Esophagus (tissue), 2 donors: Measurements from ENCODE around the gene NCLN. TPM values are rescaled to one million over a fixed set of nuclear protein-coding genes. Genes with fewer than 3 reads are reported as not detected.
"Not testable (repeated sequence)": the region's sequence is repeated elsewhere in the genome, so short reads cannot be mapped to it uniquely, and the experiment has no call there.

Experiments used
- H3K27ac ChIP-seq, 2 donors: one replicate each; pipeline ENCODE4 v1.5.1; 2013; ENCODE audit warnings: low read depth in 2 of 2, mild to moderate bottlenecking in 2 of 2, inconsistent platforms in 1 of 2, low read length in 1 of 2, moderate library complexity in 1 of 2
- H3K27me3 ChIP-seq, 2 donors: one replicate each; pipeline ENCODE4 v1.6.1; 2013; ENCODE audit warnings: low read length in 2 of 2, control low read depth in 1 of 2, mild to moderate bottlenecking in 1 of 2; ENCODE audit not compliant: insufficient read depth in 2 of 2, control insufficient read depth in 1 of 2
- H3K36me3 ChIP-seq, 2 donors: one replicate each; pipeline ENCODE4 v1.6.1; 2013; ENCODE audit warnings: low read length in 1 of 2; ENCODE audit not compliant: control insufficient read depth in 2 of 2, insufficient read depth in 2 of 2
- H3K4me1 ChIP-seq, 2 donors: one replicate each; pipeline ENCODE4 v1.6.1; 2013; ENCODE audit warnings: low read length in 1 of 2; ENCODE audit not compliant: control insufficient read depth in 2 of 2, insufficient read depth in 2 of 2
- H3K4me3 ChIP-seq, 2 donors: one replicate each; pipeline ENCODE4 v1.5.1; 2013; ENCODE audit warnings: low read length in 2 of 2, mild to moderate bottlenecking in 2 of 2, low read depth in 1 of 2, moderate library complexity in 1 of 2
- H3K9me3 ChIP-seq, 2 donors: one replicate each; pipeline ENCODE4 v1.6.1; 2013; ENCODE audit warnings: mild to moderate bottlenecking in 2 of 2, low read depth in 1 of 2, low read length in 1 of 2, moderate library complexity in 1 of 2; ENCODE audit not compliant: control insufficient read depth in 2 of 2, insufficient read depth in 1 of 2
- WGBS, 2 donors: extraction: QIAGEN DNeasy Blood & Tissue Kit; methylation state at CpG; one replicate each; pipeline ENCODE4 v1.1.7; 2013; 5-methylcytosine and 5-hydroxymethylcytosine counted together
- polyA plus RNA-seq, 2 donors: library from polyadenylated mRNA; stranded (reverse); fragments of 200-250 nt; gene quantifications; one replicate each; pipeline ENCODE4 v1.2.3, GENCODE V29; 2013
- donor health status: healthy with polysubstance abuse.
- donor health status: Bipolar disorder and iron deficiency.

The NCLN gene
- polyA plus RNA-seq, 2 donors: 23.9 to 24.9 TPM

DNA sequence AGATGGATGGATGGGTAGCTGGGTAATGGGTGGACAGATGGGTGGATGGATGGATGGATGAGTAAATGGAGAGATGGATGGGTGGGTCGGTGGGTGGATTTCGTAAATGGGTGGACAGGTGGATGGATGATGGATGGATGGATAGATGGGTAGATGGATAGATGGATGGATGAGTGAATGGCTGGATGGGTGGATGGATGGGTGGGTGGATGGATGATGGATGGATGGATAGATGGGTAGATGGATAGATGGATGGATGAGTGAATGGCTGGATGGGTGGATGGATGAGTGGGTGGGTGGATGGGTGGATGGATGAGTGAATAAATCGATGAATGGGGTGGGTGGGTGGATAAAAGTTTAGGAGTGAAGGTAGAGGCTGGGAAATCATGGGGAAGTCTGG is 31.3 kb upstream of the NCLN start:
- Histone ChIP-seq H3K27ac (peak overlapping the region in 1 of 2 donors; percentile 73), H3K36me3 (peaks cover 0 to 44% of the 10 kb centered on the region in 2 donors)
- not testable (repeated sequence) for H3K27me3 ChIP-seq, H3K4me3 ChIP-seq, H3K9me3 ChIP-seq, H3K4me1 ChIP-seq
- 84 to 89% methylated on average over 3 of the region's 3 CpGs for WGBS, 2 donors

DNA sequence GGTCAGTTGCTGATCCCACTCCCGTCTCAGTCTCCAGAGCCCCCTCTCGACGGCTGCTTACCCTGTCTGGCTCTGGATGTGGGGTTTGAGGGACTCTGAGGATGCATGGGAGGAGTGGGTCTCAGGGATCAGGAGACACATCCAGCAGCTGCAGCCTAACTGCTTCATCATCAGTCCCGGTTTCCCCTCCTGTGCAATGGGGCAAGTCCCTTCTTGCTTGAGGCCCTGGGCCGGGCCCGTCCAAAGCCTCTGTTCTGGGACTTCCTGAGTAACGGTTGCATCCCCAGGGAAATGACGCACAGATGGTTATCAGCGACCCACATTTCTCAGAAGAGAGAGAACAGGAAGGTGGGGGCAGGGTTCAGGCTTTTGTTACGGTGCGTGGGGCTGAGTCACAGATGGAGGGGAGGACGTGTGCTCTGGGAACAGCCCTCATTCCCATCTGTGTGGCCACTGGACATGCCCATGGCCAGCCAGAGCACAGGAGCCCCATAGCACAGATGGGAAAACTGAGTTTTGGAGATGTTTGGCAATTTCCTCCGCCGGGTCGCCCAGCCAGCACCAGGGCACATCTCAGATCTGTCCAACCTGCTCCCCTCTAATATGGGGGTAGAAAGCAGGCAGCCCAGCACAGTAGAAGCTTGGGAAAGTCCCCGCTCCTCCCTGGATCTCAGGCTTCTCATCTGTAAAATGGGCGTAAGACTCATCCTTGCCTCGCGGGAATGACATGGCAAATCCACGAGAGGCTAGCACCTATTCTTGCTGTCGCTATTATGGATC is 30.6 kb upstream of the NCLN start:
- no peaks in the 10 kb centered on the region for H3K27me3 ChIP-seq
- 50 to 54% methylated on average over 21 of the region's 21 CpGs for WGBS, 2 donors
- peaks cover 0 to 3% of the 10 kb centered on the region in 2 donors for H3K9me3 ChIP-seq
- H3K27ac ChIP-seq: peak overlapping the region; percentile 59 to 73
- no peak overlapping the region for H3K4me3 ChIP-seq
- peaks cover 2 to 9% of the 10 kb centered on the region in 2 donors for H3K4me1 ChIP-seq
- H3K36me3 ChIP-seq: peaks cover 0 to 39% of the 10 kb centered on the region in 2 donors

DNA sequence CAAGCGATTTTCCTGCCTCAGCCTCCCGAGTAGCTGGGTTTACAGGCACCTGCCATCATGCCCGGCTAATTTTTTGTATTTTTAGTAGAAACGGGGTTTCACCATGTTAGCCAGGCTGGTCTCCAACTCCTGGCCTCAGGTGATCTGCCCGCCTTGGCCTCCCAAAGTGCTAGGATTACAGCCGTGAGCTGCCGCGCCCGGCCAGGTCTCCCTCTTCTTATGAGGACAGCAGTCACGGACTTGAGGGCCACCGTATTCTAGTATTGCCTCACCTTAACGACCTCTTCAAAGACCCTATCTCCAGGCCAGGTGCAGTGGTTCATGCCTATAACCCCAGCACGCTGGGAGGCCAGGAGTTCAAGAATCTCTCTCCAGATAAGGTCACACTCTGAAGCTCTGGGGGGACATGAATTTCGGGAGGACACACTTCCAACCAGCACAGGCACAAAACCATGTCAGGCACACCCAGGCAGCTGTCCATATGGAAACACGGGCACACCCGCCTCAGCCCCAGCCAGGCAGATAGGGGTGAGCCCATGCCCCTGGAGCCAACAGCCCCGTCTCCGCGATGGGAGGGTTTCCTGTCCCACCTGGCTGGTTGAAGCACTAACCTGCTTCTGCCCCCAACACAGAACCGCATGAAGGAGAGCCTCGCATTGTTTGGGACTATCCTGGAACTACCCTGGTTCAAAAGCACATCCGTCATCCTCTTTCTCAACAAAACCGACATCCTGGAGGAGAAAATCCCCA is 28.5 kb upstream of the NCLN start:
- H3K27ac ChIP-seq: no peak overlapping the region
- peaks cover 0 to 3% of the 10 kb centered on the region in 2 donors for H3K9me3 ChIP-seq
- no peaks in the 10 kb centered on the region for H3K27me3 ChIP-seq
- H3K4me3 ChIP-seq: no peak overlapping the region
- H3K36me3 ChIP-seq: peaks cover 0 to 32% of the 10 kb centered on the region in 2 donors
- WGBS, 2 donors: 77 to 85% methylated on average over 23 of the region's 23 CpGs
- H3K4me1 ChIP-seq: peaks cover 2 to 9% of the 10 kb centered on the region in 2 donors

DNA sequence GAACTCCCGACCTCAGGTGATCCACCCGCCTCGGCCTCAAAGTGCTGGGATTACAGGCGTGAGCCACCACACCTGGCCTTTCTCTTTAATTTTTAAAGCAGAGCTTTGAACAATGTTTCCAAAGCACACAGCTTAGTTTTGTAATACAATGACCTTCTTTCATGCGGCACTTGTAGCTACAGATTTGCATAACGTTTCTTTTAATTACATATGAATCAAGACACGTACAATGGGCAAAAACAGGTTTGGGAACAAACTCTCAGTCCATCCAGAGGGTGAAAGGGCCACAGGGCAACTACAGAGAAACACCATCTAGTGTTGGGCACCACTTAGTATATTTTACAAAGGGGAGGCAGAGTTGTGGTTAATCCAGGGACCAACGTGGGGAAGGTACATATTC is 26.2 kb upstream of the NCLN start:
- H3K36me3 ChIP-seq: peaks cover 0 to 37% of the 10 kb centered on the region in 2 donors
- no peak overlapping the region for H3K4me3 ChIP-seq
- H3K27ac ChIP-seq: no peak overlapping the region
- peaks cover 2 to 9% of the 10 kb centered on the region in 2 donors for H3K4me1 ChIP-seq
- no peaks in the 10 kb centered on the region for H3K27me3 ChIP-seq
- peaks cover 0 to 3% of the 10 kb centered on the region in 2 donors for H3K9me3 ChIP-seq
- 71 to 77% methylated on average over 8 of the region's 8 CpGs for WGBS, 2 donors

DNA sequence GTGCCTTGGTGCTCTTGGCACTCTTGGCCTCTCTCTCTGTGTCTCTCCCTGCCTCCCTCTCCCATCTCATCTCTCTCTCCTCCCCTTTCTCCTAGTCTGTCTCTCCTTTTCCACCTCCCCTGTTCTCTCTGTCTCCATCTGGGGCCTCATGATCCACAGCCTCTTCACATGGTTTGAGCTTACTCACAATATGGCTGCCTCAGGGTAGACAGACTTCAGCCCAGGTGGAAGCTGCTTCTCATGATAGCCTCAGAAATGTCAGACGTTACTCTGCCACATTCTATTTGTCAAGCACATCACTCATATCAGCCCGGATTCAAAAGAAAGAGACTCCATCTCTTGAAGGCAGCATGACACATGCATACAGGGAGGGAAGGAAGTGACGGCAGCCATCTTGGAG is 25.5 kb upstream of the NCLN start:
- Histone ChIP-seq H3K27me3 (no peaks in the 10 kb centered on the region), H3K4me1 (peaks cover 0 to 4% of the 10 kb centered on the region in 2 donors), H3K9me3 (peaks cover 0 to 3% of the 10 kb centered on the region in 2 donors), H3K36me3 (peaks cover 0 to 32% of the 10 kb centered on the region in 2 donors), H3K27ac (no peak overlapping the region), H3K4me3 (no peak overlapping the region)
- WGBS, 2 donors: 69 to 81% methylated on average over 3 of the region's 3 CpGs

DNA sequence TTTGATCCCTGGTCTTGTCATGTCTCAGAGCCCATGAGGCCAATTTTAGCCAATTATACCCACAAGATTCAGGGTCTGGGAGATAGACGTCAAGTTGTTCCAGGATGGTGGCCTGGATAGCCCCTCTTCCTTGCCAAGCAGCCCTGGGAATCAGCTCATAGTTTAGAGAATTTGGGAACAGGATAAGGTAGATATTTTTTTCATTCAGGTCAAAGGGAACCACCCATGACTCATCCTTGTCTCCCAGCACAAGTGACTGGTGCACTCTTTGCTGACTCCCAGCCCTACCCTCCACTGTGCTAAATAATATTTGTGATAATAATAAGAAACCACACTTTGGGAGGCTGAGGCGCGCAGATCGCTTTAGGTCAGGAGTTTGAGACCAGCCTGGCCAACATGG is 24.3 kb upstream of the NCLN start:
- Histone ChIP-seq H3K27me3 (no peaks in the 10 kb centered on the region), H3K4me1 (no peaks in the 10 kb centered on the region), H3K36me3 (peaks cover 0 to 25% of the 10 kb centered on the region in 2 donors), H3K4me3 (no peak overlapping the region), H3K27ac (no peak overlapping the region), H3K9me3 (no peaks in the 10 kb centered on the region)
- 89% methylated on average over 4 of the region's 4 CpGs for WGBS, 2 donors

DNA sequence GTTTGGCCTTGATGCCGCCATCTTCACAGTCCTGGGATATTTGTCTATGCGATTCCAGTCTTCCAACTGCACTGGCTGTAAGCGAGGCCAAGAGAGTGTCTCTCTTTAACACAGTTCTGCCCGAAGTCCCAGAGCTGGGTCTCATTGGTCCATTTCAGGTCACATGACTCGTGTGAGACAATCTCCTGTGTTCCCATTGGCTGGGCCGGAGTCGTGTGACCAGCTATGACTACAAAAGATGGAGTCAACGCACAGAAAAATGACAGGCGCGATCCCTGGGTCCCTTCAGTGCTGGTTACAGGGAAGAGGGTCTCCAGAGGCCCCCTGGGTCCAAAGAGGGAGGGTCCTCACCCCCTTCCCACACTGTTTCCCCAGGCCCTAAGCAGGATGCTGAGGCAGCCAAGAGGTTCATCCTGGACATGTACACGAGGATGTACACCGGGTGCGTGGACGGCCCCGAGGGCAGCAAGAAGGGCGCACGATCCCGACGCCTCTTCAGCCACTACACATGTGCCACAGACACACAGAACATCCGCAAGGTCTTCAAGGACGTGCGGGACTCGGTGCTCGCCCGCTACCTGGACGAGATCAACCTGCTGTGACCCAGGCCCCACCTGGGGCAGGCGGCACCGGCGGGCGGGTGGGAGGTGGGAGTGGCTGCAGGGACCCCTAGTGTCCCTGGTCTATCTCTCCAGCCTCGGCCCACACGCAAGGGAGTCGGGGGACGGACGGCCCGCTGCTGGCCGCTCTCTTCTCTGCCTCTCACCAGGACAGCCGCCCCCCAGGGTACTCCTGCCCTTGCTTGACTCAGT is 23.1 kb upstream of the NCLN start:
- no peak overlapping the region for H3K27ac ChIP-seq
- WGBS, 2 donors: 69 to 74% methylated on average over 37 to 38 of the region's 38 CpGs
- H3K27me3 ChIP-seq: no peaks in the 10 kb centered on the region
- no peaks in the 10 kb centered on the region for H3K9me3 ChIP-seq
- no peak overlapping the region for H3K4me3 ChIP-seq
- peaks cover 0 to 21% of the 10 kb centered on the region in 2 donors for H3K36me3 ChIP-seq
- H3K4me1 ChIP-seq: no peaks in the 10 kb centered on the region

DNA sequence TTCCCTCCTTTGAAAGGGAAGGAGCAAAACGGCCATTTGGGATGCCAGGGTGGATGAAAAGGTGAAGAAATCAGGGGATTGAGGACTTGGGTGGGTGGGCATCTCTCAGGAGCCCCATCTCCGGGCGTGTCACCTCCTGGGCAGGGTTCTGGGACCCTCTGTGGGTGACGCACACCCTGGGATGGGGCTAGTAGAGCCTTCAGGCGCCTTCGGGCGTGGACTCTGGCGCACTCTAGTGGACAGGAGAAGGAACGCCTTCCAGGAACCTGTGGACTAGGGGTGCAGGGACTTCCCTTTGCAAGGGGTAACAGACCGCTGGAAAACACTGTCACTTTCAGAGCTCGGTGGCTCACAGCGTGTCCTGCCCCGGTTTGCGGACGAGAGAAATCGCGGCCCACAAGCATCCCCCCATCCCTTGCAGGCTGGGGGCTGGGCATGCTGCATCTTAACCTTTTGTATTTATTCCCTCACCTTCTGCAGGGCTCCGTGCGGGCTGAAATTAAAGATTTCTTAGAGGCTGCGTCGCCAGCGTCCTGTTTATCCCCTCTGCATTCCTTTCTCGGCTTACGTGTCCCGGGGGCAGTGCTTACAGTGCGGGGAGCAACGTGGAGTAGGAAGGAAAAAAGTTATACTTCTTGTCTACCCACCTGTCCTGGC is 22.4 kb upstream of the NCLN start:
- Histone ChIP-seq H3K27ac (no peak overlapping the region), H3K9me3 (no peaks in the 10 kb centered on the region), H3K27me3 (no peaks in the 10 kb centered on the region), H3K36me3 (peaks cover 0 to 21% of the 10 kb centered on the region in 2 donors), H3K4me3 (no peak overlapping the region), H3K4me1 (no peaks in the 10 kb centered on the region)
- WGBS, 2 donors: 18 to 23% methylated on average over 27 of the region's 27 CpGs

DNA sequence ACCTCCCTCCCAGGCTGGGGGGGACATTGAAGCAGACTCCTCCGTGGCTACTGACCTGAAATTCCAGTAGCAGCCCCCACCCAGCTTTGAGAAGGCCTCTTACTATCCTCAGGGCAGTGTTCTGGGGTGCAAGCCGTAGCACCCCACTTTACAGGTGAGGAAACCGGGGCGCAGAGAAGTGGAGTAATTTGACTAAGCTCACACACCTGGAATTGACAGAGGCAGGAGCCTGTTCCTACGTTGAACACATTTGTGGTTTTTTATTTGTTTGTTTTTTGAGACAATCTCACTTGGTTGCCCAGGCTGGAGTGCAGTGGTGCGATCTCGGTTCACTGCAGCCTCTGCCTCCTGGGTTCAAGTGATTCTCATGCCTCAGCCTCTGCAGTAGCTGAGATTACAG is 21.8 kb upstream of the NCLN start:
- Histone ChIP-seq H3K9me3 (no peaks in the 10 kb centered on the region), H3K36me3 (peaks cover 0 to 21% of the 10 kb centered on the region in 2 donors), H3K27ac (no peak overlapping the region), H3K4me3 (no peak overlapping the region), H3K27me3 (no peaks in the 10 kb centered on the region), H3K4me1 (no peaks in the 10 kb centered on the region)
- 62 to 72% methylated on average over 7 of the region's 7 CpGs for WGBS, 2 donors
